ENCODE measurements around the gene CKS1B. TPM values are rescaled to one million over a fixed set of nuclear protein-coding genes. Genes with fewer than 3 reads are reported as not detected.
A peak's percentile ranks its signal among the peaks of the same experiment; 100 is the strongest.

The CKS1B gene
- total and polyA plus RNA-seq, 9 donors, result 57.1 to 84.9 (median 69.9) TPM

- 12% methylated on average over 3 of the region's 6 CpGs for WGBS (ENCODE audit: insufficient coverage)
- Histone ChIP-seq H3K36me3 (ENCODE audit: control insufficient read depth, insufficient read depth, low read length) (peaks cover 36% of the 10 kb centered on the region), H3K27ac (ENCODE audit: low read length) (peak overlapping the region; percentile 96)
Observed at GRCh38 chr1:154956544-154956941, 17.9 kb upstream of the CKS1B start.

GRCh38 chr1:154957091-154957657 lies 17.3 kb upstream of the CKS1B start:
- WGBS (ENCODE audit: insufficient coverage), result no CpG with 5 or more reads among the region's 9 CpGs
- H3K4me3 ChIP-seq (ENCODE audit: low read length), result no peak overlapping the region
- peaks cover 68% of the 10 kb centered on the region for H3K4me1 ChIP-seq (ENCODE audit: control insufficient read depth, insufficient read depth, low read length)

More at GRCh38 chr1:154956544-154956941, 17.9 kb upstream of the CKS1B start:
- DNase-seq, result peak; percentile 90
- no peaks in the 10 kb centered on the region for H3K9me3 ChIP-seq (replicated peaks; ENCODE audit: control insufficient read depth, low read depth, low read length)
- peak overlapping the region; percentile 65 for H3K4me3 ChIP-seq (ENCODE audit: low read length)
- H3K4me1 ChIP-seq (ENCODE audit: control insufficient read depth, insufficient read depth, low read length), result peaks cover 74% of the 10 kb centered on the region
- no peaks in the 10 kb centered on the region for H3K27me3 ChIP-seq (ENCODE audit: control insufficient read depth, insufficient read depth, low read length)

GRCh38 chr1:154958036-154958435 lies 16.4 kb upstream of the CKS1B start:
- H3K4me3 ChIP-seq (ENCODE audit: low read length), result no peak overlapping the region
- no peaks in the 10 kb centered on the region for H3K9me3 ChIP-seq (replicated peaks; ENCODE audit: control insufficient read depth, low read depth, low read length)
- peak overlapping the region; percentile 96 for H3K27ac ChIP-seq (ENCODE audit: low read length)
- no peak for DNase-seq
- H3K36me3 ChIP-seq (ENCODE audit: control insufficient read depth, insufficient read depth, low read length), result peaks cover 31% of the 10 kb centered on the region
- no peaks in the 10 kb centered on the region for H3K27me3 ChIP-seq (ENCODE audit: control insufficient read depth, insufficient read depth, low read length)
- H3K4me1 ChIP-seq (ENCODE audit: control insufficient read depth, insufficient read depth, low read length), result peaks cover 66% of the 10 kb centered on the region
- WGBS (ENCODE audit: insufficient coverage), result no CpG with 5 or more reads among the region's 2 CpGs

More at GRCh38 chr1:154957091-154957657, 17.3 kb upstream of the CKS1B start:
- Histone ChIP-seq H3K27me3 (ENCODE audit: control insufficient read depth, insufficient read depth, low read length) (no peaks in the 10 kb centered on the region), H3K36me3 (ENCODE audit: control insufficient read depth, insufficient read depth, low read length) (peaks cover 33% of the 10 kb centered on the region), H3K9me3 (replicated peaks; ENCODE audit: control insufficient read depth, low read depth, low read length) (no peaks in the 10 kb centered on the region), H3K27ac (ENCODE audit: low read length) (peak overlapping the region; percentile 96)
- no peak for DNase-seq

- WGBS (ENCODE audit: insufficient coverage), result 90% methylated on average over 10 of the region's 16 CpGs
- no peak for DNase-seq
- Histone ChIP-seq H3K36me3 (ENCODE audit: control insufficient read depth, insufficient read depth, low read length) (peaks cover 37% of the 10 kb centered on the region), H3K4me1 (ENCODE audit: control insufficient read depth, insufficient read depth, low read length) (peaks cover 60% of the 10 kb centered on the region), H3K9me3 (replicated peaks; ENCODE audit: control insufficient read depth, low read depth, low read length) (no peaks in the 10 kb centered on the region), H3K27ac (ENCODE audit: low read length) (peak overlapping the region; percentile 9), H3K4me3 (ENCODE audit: low read length) (no peak overlapping the region), H3K27me3 (ENCODE audit: control insufficient read depth, insufficient read depth, low read length) (no peaks in the 10 kb centered on the region)
Observed at GRCh38 chr1:154958681-154959425, 15.6 kb upstream of the CKS1B start.

- Histone ChIP-seq H3K27ac (ENCODE audit: low read length) (no peak overlapping the region), H3K4me1 (ENCODE audit: control insufficient read depth, insufficient read depth, low read length) (peaks cover 55% of the 10 kb centered on the region), H3K27me3 (ENCODE audit: control insufficient read depth, insufficient read depth, low read length) (no peaks in the 10 kb centered on the region), H3K9me3 (replicated peaks; ENCODE audit: control insufficient read depth, low read depth, low read length) (no peaks in the 10 kb centered on the region), H3K4me3 (ENCODE audit: low read length) (no peak overlapping the region), H3K36me3 (ENCODE audit: control insufficient read depth, insufficient read depth, low read length) (peaks cover 39% of the 10 kb centered on the region)
- WGBS (ENCODE audit: insufficient coverage), result 91% methylated on average over 7 of the region's 7 CpGs
- no peak for DNase-seq
Observed at GRCh38 chr1:154959426-154959780, 15.1 kb upstream of the CKS1B start.

GRCh38 chr1:154960446-154961136 lies 13.9 kb upstream of the CKS1B start:
- H3K36me3 ChIP-seq (ENCODE audit: control insufficient read depth, insufficient read depth, low read length), result peaks cover 51% of the 10 kb centered on the region
- no peaks in the 10 kb centered on the region for H3K27me3 ChIP-seq (ENCODE audit: control insufficient read depth, insufficient read depth, low read length)
- no peak for DNase-seq
- peak overlapping the region; percentile 95 for H3K27ac ChIP-seq (ENCODE audit: low read length)
- no peaks in the 10 kb centered on the region for H3K9me3 ChIP-seq (replicated peaks; ENCODE audit: control insufficient read depth, low read depth, low read length)
- H3K4me1 ChIP-seq (ENCODE audit: control insufficient read depth, insufficient read depth, low read length), result peaks cover 46% of the 10 kb centered on the region
- WGBS (ENCODE audit: insufficient coverage), result 38% methylated on average over 6 of the region's 10 CpGs
- H3K4me3 ChIP-seq (ENCODE audit: low read length), result peak overlapping the region; percentile 85

GRCh38 chr1:154961207-154962155 lies 13.0 kb upstream of the CKS1B start, which contains the start of gene PYGO2:
Gene PYGO2 (minus strand): TSS chr1:154961782. CDS start chr1:154961576, 206 bp downstream.
- under 1% methylated on average over 81 of the region's 93 CpGs for WGBS (ENCODE audit: insufficient coverage)
- DNase-seq, result peak; percentile 88
- peaks cover 44% of the 10 kb centered on the region for H3K4me1 ChIP-seq (ENCODE audit: control insufficient read depth, insufficient read depth, low read length)

GRCh38 chr1:154962156-154962749 lies 12.2 kb upstream of the CKS1B start:
- Histone ChIP-seq H3K27me3 (ENCODE audit: control insufficient read depth, insufficient read depth, low read length) (no peaks in the 10 kb centered on the region), H3K9me3 (replicated peaks; ENCODE audit: control insufficient read depth, low read depth, low read length) (no peaks in the 10 kb centered on the region), H3K4me1 (ENCODE audit: control insufficient read depth, insufficient read depth, low read length) (peaks cover 36% of the 10 kb centered on the region), H3K36me3 (ENCODE audit: control insufficient read depth, insufficient read depth, low read length) (peaks cover 67% of the 10 kb centered on the region), H3K4me3 (ENCODE audit: low read length) (peak overlapping the region; percentile 85), H3K27ac (ENCODE audit: low read length) (peak overlapping the region; percentile 77)
- no peak for DNase-seq
- 5% methylated on average over 4 of the region's 25 CpGs for WGBS (ENCODE audit: insufficient coverage)

More at GRCh38 chr1:154961207-154962155, 13.0 kb upstream of the CKS1B start, which contains the start of gene PYGO2:
- H3K27me3 ChIP-seq (ENCODE audit: control insufficient read depth, insufficient read depth, low read length), result no peaks in the 10 kb centered on the region
- H3K27ac ChIP-seq (ENCODE audit: low read length), result peak within 1 kb of the TSS; percentile 95
- peaks cover 60% of the 10 kb centered on the region for H3K36me3 ChIP-seq (ENCODE audit: control insufficient read depth, insufficient read depth, low read length)
- no peaks in the 10 kb centered on the region for H3K9me3 ChIP-seq (replicated peaks; ENCODE audit: control insufficient read depth, low read depth, low read length)
- peak within 1 kb of the TSS; percentile 85 for H3K4me3 ChIP-seq (ENCODE audit: low read length)

- Histone ChIP-seq H3K4me1 (ENCODE audit: control insufficient read depth, insufficient read depth, low read length) (peaks cover 34% of the 10 kb centered on the region), H3K27ac (ENCODE audit: low read length) (no peak overlapping the region)
- DNase-seq, result no peak
Observed at GRCh38 chr1:154962795-154963330, 11.6 kb upstream of the CKS1B start.

More at GRCh38 chr1:154962795-154963330, 11.6 kb upstream of the CKS1B start:
- peak overlapping the region; percentile 85 for H3K4me3 ChIP-seq (ENCODE audit: low read length)
- no peaks in the 10 kb centered on the region for H3K9me3 ChIP-seq (replicated peaks; ENCODE audit: control insufficient read depth, low read depth, low read length)
- H3K27me3 ChIP-seq (ENCODE audit: control insufficient read depth, insufficient read depth, low read length), result no peaks in the 10 kb centered on the region
- peaks cover 71% of the 10 kb centered on the region for H3K36me3 ChIP-seq (ENCODE audit: control insufficient read depth, insufficient read depth, low read length)
- 55% methylated on average over 2 of the region's 6 CpGs for WGBS (ENCODE audit: insufficient coverage)
